Esophagus muscularis mucosa (tissue), 4 donors: ENCODE data around the gene TRPV6. TPM values are rescaled to one million over a fixed set of nuclear protein-coding genes. Genes with fewer than 3 reads are reported as not detected.

ENCODE experiments used
- DNase-seq: peaks from one replicate; pipeline ENCODE4 v3.0.0-alpha.2; 2017; ENCODE audit errors: extremely low spot score
- H3K27ac ChIP-seq, 4 donors: fragments of 200-600 bp; sonication (generic); replicated peaks in 1 of 4; 1 replicate in 3 of 4; 2 replicates in 1 of 4; pipeline ENCODE4 v1.5.1; 2016 to 2019; ENCODE audit warnings: mild to moderate bottlenecking in 1 of 4
- H3K27me3 ChIP-seq, 4 donors: fragments of 200-600 bp; sonication (generic); one replicate each; pipeline versions ENCODE4 v1.5.1 to v1.6.0; 2016 to 2019
- H3K36me3 ChIP-seq, 4 donors: fragments of 200-600 bp; sonication (generic); one replicate each; pipeline ENCODE4 v1.5.1; 2016 to 2019
- H3K4me1 ChIP-seq, 4 donors: fragments of 200-600 bp; sonication (generic); one replicate each; pipeline ENCODE4 v1.5.1; 2016 to 2019
- H3K4me3 ChIP-seq, 4 donors: fragments of 200-600 bp; sonication (generic); 1 replicate in 2 of 4; 2 replicates in 2 of 4; pipeline ENCODE4 v1.5.1; 2016 to 2019; ENCODE audit warnings: mild to moderate bottlenecking in 4 of 4, moderate library complexity in 1 of 4
- H3K9me3 ChIP-seq, 4 donors: fragments of 200-600 bp; sonication (generic); 1 replicate in 3 of 4; 2 replicates in 1 of 4; pipeline ENCODE4 v1.5.1; 2016 to 2019
- EP300 ChIP-seq: sonication (generic); formaldehyde crosslinking; IDR thresholded peaks from one replicate; pipeline ENCODE4 v1.6.1; 2017; ENCODE audit warnings: antibody characterized with exemption
- POLR2A ChIP-seq: fragments of 450-650 bp; IDR thresholded peaks from one replicate; pipeline ENCODE4 v1.6.1; 2017; ENCODE audit warnings: antibody characterized with exemption, moderate library complexity, mild to moderate bottlenecking, low read depth
- POLR2AphosphoS5 ChIP-seq, 2 donors: sonication (generic); formaldehyde crosslinking; IDR thresholded peaks; one replicate each; pipeline ENCODE4 v1.6.1; 2017; ENCODE audit warnings: antibody characterized with exemption in 2 of 2
- WGBS: methylation state at CpG from one replicate; pipeline ENCODE4 v1.1.5; 2018; 5-methylcytosine and 5-hydroxymethylcytosine counted together
- intact Hi-C: fragments of 100-400 bp; cut with DNase I; formaldehyde crosslinking; loops from one replicate; pipeline ENCODE4 v1.15.1; 2023
- total RNA-seq, 4 donors: library from RNA; depleted of rRNA; stranded (reverse); fragments of >200 nt; gene quantifications; one replicate each; pipeline versions ENCODE4 v1.1.0 to v1.2.1, GENCODE V29; 2016
- TF ChIP-seq, protein P1 (sequence below), 3 experiments: fragments of 200-600 bp in 2 of 3; fragments of 450-650 bp in 1 of 3; sonication (generic) in 2 of 3; IDR thresholded peaks; one replicate each; pipeline ENCODE4 v1.5.1; 2017 to 2019; ENCODE audit warnings: antibody characterized with exemption in 3 of 3, mild to moderate bottlenecking in 2 of 3, moderate library complexity in 1 of 3

Gene TRPV6
- total RNA-seq, 4 donors from 2014 or later, result not detected

DNA sequence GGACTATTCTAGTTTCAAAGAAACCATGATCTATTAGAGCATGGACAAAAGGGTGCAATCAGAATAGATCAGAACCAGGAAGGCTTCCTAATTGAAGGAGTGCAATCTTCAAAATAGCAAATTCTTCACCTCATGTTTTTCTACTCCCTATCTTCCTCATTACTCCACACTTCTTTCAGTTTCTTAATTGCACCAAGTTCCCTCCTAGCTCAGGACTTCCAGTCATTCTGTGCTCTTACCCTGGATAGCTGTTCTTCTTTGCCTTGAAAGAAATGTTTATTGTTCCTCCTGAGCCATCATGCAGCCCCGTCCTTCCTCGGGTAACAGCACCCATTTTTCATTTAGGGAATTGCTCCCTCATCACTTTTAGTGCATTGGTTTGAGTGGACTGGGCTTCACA, 24.9 kb upstream of the TRPV6 start:
- H3K36me3 ChIP-seq, result no peaks in the 10 kb centered on the region
- H3K4me1 ChIP-seq, result no peaks in the 10 kb centered on the region
- no peaks in the 10 kb centered on the region for H3K9me3 ChIP-seq
- H3K27me3 ChIP-seq, result no peaks in the 10 kb centered on the region
- no peak overlapping the region for H3K27ac ChIP-seq
- DNase-seq, result no peak
- no peak overlapping the region for H3K4me3 ChIP-seq
- intact Hi-C loops, result no loop called here
- 45% methylated on average over 2 of the region's 2 CpGs for WGBS
- TF ChIP-seq, protein P1, sequence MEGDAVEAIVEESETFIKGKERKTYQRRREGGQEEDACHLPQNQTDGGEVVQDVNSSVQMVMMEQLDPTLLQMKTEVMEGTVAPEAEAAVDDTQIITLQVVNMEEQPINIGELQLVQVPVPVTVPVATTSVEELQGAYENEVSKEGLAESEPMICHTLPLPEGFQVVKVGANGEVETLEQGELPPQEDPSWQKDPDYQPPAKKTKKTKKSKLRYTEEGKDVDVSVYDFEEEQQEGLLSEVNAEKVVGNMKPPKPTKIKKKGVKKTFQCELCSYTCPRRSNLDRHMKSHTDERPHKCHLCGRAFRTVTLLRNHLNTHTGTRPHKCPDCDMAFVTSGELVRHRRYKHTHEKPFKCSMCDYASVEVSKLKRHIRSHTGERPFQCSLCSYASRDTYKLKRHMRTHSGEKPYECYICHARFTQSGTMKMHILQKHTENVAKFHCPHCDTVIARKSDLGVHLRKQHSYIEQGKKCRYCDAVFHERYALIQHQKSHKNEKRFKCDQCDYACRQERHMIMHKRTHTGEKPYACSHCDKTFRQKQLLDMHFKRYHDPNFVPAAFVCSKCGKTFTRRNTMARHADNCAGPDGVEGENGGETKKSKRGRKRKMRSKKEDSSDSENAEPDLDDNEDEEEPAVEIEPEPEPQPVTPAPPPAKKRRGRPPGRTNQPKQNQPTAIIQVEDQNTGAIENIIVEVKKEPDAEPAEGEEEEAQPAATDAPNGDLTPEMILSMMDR (IDR thresholded peaks at IDR 0.05), result no peak
- TF ChIP-seq EP300 (no peak), POLR2A (no peak), POLR2AphosphoS5 (IDR thresholded peaks at IDR 0.05) (no peak)

DNA sequence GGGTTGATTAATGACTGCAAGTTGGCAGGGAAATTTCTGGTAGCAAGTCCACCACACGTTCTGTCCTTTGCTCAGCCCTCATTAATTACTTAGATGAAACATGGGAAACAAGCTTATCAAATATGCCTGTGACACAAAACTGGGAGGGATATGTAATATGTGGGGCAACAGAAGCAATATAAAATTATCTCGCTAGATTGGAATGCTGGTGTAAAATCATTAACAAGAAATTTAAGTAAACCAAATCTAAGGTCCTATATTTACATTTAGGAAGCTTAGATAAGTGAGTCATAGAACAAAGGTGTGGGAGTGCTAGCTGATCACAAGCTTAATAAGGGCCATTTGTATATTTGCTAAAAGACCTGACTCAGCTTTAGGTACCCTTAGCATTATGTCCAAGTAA, 24.5 kb upstream of the TRPV6 start:
- DNase-seq, result no peak
- Histone ChIP-seq H3K9me3 (no peaks in the 10 kb centered on the region), H3K4me3 (no peak overlapping the region), H3K4me1 (no peaks in the 10 kb centered on the region), H3K27me3 (no peaks in the 10 kb centered on the region), H3K36me3 (no peaks in the 10 kb centered on the region), H3K27ac (no peak overlapping the region)
- WGBS, result 61% methylated on average over 2 of the region's 2 CpGs
- TF ChIP-seq POLR2A (no peak), EP300 (no peak), POLR2AphosphoS5 (IDR thresholded peaks at IDR 0.05) (no peak)
- TF ChIP-seq, protein P1 (IDR thresholded peaks at IDR 0.05), result no peak
- intact Hi-C loops, result no loop called here

DNA sequence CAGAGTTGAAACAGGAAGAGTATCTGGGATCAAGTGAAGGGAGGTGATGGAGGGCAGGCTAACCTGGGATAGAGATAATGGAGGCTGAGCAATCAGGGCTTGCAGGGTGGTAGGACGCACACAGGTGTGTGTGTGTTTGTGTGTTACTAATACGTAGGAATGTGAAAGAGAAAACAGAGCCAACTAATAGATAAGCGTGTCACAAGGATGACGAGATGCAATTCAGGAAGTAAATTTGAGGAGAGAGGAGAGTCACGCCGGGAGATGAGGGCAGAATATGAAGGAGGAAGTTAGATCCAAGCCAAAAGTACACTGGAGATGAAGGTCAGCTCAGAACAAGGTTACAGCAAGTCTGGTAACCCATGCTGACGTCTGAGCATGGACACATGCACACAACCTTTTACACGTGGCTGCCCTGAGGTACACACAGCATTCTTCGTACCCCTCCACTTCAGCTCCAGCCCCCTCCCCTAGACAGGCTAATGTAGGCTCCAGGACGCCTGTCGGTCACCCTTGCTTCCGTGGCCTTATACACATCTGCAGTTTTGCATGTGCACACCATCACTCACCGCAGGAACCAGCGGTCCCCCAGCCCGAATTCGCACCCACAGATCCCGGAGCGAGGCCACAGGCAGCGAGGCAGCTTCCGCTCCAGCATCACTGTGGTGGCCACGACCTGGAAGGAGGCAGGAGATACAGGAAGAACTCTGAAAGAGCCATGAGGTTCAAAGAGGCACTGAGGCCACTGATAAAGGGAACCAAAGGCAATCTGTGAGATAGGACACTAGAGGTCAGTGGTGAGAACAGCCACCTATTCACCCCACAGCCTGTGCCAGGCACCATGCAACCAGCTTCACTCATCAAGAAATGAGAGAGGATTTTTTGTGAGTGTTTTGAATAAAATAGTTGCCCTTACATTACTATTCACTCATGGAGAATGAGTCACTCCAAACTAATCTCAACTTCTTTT, 23.7 kb upstream of the TRPV6 start:
- Histone ChIP-seq H3K27ac (no peak overlapping the region), H3K9me3 (peaks cover 0 to 6% (median 0%) of the 10 kb centered on the region in 4 donors), H3K36me3 (no peaks in the 10 kb centered on the region), H3K4me1 (no peaks in the 10 kb centered on the region), H3K27me3 (no peaks in the 10 kb centered on the region), H3K4me3 (no peak overlapping the region)
- no peak for TF ChIP-seq POLR2A
- no peak for TF ChIP-seq EP300
- TF ChIP-seq POLR2AphosphoS5 (IDR thresholded peaks at IDR 0.05), result no peak
- TF ChIP-seq, protein P1 (IDR thresholded peaks at IDR 0.05), result no peak
- no peak for DNase-seq
- 77% methylated on average over 21 of the region's 21 CpGs for WGBS
- intact Hi-C loops, result no loop called here

DNA sequence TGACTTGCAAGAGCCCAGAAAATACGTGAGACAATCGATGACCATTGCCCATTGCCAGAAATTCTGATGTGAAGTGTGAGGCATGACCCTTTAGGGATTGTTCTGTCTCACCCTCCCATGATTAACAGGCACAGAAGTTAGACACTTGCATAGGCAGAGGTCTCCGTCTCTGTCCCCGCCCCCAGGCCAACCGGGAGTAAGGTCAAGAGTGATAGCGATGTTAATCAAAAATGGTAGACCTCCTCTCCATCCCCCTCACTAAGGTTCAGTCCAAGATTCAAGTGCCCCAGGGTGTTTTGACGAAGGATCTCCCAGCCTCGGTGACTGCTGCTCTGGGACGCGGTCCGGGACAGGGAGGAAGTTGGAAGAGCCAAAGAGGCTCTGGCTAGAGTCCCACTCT, 22.7 kb upstream of the TRPV6 start:
- no peaks in the 10 kb centered on the region for H3K4me1 ChIP-seq
- 75% methylated on average over 11 of the region's 11 CpGs for WGBS
- TF ChIP-seq POLR2A (no peak), EP300 (no peak), POLR2AphosphoS5 (IDR thresholded peaks at IDR 0.05) (no peak)
- TF ChIP-seq, protein P1 (IDR thresholded peaks at IDR 0.05), result no peak

More for the DNA sequence above, 22.7 kb upstream of the TRPV6 start:
- intact Hi-C loops, result no loop called here
- Histone ChIP-seq H3K36me3 (no peaks in the 10 kb centered on the region), H3K27ac (no peak overlapping the region), H3K9me3 (peaks cover 0 to 6% (median 0%) of the 10 kb centered on the region in 4 donors), H3K27me3 (no peaks in the 10 kb centered on the region), H3K4me3 (no peak overlapping the region)
- no peak for DNase-seq
